Measurements from ENCODE around the gene SART1.

GRCh38 chr11:65922565-65922964, 39.0 kb upstream of the SART1 start:
- TF ChIP-seq CTCF (IDR thresholded peaks at IDR 0.05) (no peak), POLR2A (IDR thresholded peaks at IDR 0.05) (no peak)
